Dedifferentiated amniotic fluid mesenchymal stem cell (primary cell): ENCODE results near the gene IL21R.
A peak's percentile ranks its signal among the peaks of the same experiment; 100 is the strongest.
"Not testable (repeated sequence)": the region's sequence is repeated elsewhere in the genome, so short reads cannot be mapped to it uniquely, and the experiment has no call there.

Source experiments
- DNase-seq: peaks from one replicate; pipeline ENCODE4 v3.0.0-alpha.2; 2016; ENCODE audit errors: extremely low spot score

The IL21R gene

DNA sequence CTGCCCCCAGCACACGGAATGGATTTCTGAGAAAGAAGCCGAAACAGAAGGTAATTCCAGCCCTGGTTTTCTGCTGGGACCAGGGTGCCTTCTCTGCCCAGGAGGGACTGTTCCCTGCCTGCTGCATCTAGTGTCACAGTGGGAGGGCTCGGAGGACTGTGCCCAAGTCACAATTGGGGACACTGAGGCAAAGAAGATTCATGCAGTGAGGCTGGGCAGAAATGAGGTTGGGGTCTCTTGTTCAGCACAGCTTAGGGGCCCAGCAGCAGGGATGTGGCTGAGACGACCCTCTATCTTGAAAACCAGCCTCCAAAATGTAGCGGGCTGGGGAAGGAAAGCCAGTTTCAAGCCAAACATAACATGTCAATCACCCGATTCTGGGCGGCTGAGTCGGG lies 592 bp downstream of the IL21R start:
- DNase-seq: no peak

DNA sequence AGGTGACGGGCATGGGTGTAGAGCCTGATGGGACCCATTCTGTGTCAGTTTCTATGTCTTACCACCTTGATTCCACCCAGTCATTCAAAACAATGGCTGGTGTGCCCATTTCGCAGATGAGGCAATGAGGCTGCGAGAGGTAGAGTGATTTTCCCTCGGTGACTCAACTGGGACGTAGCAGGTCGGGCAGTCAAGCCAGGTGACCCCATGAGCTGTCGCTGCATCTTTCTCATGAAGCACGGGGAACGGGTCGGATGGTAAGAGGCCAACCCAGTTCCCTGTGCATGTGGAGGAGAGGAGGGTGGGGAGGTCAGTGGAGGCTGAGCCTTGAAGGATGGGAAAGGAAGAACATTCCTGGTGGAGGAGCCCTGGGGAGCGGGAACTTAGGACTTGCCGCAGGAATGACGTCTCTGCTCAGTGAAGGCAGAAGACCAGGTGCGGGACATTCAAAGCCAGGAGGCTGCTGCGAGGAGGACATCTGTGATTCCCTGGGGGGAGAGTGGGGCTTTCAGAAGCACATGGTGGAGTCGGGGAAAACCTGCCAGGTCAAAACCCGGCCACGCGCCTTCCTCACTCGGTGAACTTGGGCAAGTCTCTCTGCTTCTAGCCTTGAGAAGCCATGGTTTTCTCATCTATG lies 1.1 kb downstream of the IL21R start:
- DNase-seq: no peak

DNA sequence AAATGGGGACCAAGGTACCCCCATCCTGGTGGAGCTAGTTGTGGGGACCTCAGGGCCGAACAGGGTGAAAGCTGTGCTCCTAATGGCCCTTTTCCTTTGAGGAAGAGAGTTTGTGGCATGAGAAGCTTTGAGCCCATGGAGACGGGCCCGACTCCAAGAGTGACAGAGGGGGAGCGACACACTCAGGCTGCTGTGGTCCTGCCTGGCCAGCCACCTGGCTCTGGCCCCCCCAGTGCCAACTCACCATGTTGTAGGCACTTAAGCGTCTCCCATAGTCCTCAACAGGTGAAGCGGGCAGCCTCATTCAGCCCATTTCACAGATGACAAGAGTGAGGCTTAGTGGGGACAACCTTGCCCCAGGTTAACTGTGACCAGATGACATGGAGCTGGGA lies 1.6 kb downstream of the IL21R start:
- DNase-seq: no peak

DNA sequence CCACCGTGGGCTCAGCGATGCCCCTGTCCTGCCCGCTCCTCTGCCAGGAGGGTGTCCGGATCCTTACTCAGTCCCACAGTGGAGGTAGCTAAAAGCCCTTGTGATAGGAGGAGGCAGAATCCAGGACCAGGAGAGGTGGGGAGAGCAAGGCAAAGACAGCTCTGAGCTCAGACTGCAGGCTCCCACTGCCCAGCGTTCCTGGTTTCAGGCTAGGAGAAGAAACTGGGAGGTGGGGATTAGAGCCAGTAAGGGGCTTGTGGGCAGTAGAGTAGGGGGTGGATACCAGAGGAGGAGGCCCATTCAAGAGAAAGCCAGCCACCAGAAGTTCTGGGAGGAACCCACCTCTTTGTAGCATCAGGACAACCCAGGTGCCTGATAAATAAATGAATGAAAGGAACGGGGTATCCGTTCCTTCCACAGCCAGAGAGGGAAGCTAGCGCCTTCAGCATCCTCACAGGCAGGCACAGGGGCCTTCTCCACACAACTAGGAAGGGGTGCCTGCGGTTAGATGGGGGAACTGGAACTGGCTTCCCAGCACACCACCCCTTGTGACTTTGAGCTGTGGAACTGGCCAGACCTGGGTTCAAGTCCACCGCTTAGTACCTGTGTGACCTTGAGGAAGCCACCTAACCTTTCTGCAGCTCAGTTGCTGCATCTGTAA lies 2.3 kb downstream of the IL21R start:
- no peak for DNase-seq

DNA sequence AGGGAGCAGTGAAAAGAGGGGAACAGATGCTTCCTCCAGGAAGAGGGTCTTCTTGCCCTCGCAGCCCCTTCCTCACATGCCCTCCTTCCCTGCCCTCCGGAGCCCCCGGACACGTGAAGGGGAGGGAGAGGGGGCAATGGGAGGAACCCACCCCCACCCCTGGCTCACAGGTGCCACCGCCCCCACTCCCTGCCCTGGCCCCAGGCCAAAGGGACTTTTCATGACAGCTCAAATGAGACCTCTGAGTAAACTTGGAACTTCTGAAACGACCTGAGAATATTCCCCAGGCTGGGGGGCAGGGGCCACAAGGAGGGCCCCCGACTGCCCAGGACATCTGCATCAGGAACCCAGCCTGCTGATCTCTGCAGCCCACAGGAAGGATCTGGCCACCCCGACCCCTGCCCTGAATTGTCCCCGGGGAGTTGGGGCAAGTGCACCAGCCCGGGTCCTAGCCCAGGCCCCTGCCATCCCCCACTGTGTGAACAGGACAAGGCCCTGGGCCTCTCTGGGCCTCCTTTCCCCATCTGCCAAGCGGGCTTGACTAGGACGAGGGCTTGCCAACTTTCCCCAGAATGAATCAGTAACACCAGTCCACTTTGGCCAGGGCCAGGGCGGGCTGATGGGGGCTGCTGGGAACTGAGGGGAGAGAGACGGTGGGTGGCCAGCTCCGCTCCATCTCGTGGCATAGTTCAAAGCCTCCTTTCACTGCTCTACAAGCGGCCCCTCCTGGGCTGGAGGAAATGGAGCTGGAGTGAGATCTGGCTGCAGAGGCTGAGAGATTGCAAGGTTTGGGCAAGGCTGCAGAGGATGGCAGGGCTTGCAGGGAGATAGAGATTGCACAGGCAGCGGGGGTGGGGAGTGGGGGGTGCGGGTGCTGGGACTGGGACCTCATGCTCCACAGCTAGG lies 3.8 kb downstream of the IL21R start:
- DNase-seq: no peak

DNA sequence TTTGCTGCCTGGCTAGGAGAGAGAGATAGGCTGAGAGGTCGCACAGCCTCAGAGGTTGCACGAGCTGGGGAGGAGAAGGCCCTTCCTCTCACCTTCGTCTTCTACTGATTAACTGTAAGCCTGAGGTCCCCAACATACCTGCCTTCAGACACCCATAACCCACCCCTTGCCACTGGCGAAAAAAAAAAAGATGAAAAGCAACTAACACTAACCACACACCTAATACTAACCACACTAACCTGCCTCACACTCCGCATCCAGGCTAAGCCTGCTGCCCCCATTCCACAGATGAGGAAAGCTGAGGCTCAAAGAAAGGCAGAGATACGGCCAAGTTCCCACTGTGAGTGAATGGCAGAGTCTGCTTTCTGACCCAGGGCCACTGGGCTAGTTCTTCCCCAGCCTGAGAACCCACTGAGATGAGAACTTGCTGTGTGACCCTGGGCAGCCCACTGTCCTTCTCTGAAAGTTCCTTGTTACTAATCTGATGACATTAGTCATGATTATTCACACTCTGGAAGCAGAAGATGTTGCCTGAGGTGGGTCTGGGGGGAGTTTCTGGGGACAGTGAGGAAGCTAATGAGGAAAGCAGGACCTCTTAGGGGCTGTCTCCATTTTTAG lies 4.6 kb downstream of the IL21R start:
- no peak for DNase-seq

DNA sequence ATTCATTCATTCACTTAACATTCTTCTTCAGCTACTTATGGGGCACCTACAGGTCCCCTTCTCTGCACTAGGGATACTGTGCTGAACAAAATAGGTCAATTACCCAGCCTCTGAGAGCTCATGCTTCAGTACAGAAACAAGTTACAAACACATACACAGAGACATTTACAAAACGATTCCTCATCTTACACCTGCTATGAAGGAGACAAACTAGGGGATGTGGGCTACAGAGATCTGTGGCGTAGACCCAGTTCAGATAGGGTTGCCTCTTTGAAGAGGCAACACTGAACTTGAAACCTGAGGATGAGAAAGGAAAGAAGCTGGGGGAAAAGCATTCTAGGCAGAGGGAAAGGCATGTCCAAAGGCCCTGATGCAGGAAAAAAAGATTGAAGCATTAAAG lies 5.2 kb downstream of the IL21R start:
- DNase-seq: no peak

DNA sequence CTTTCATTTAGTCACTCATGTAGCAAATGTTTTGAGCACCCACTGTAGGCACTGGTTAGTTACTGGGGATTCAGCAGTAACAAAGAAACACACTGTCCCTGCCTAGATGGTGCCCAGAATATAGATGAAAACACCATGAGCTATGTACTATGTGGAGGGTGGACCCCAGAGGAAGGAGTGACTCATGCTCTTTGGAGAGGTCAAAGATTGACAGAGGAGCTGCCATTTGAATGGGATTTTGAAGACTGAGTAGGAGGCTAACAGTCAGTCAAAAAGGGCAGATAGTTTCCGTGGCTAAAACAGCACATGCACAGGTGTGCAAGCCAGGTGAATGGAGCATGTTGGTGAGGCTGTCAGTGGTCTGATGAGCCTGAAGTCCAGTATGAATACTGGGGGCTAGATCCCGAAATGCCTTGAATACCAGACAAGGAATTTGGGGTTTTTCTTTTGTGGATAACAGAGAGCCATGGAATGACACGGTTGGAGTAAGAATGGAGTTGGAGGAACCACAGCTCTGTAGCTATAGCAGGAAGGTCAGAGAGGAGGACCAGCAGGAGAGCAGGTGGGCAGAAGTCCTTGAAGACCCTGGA lies 6.1 kb downstream of the IL21R start:
- DNase-seq: no peak

DNA sequence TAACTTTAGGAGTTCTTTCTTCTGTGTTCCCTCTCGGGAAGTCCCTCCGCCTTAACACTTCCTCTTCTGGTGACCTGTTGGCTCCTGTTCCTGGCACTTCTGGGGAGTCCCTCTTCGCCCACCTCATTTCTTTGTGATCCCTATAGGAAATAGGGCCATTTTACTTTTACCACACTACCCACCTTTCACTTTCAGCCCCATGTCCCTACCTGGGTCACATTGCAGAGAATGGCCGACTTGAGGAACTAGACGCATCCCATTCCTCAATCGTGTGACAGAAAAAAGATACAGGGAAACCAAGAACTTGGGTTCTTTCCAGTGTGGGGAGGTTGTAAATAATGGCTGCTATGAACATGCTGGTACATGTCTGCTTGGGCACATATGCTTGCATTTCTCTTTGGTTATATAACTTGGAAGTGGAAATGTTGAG lies 6.6 kb downstream of the IL21R start:
- no peak for DNase-seq

DNA sequence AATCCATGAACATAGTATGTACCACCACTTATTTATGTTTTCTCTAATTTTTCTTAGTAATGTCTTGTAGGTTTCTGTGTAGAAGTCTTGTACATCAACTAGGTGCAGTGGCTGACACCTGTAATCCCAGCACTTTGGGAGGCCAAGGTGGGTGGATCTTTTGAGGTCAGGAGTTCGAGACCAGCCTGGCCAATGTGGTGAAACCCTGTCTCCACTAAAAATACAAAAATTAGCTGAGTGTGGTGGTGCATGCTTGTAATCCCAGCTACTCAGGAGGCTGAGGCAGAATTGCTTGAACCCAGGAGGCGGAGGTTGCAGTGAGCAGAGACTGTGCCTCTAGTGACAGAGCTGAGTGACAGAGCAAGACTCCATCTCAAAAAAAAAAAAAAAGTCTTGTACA lies 8.0 kb downstream of the IL21R start:
- DNase-seq: not testable (repeated sequence)

DNA sequence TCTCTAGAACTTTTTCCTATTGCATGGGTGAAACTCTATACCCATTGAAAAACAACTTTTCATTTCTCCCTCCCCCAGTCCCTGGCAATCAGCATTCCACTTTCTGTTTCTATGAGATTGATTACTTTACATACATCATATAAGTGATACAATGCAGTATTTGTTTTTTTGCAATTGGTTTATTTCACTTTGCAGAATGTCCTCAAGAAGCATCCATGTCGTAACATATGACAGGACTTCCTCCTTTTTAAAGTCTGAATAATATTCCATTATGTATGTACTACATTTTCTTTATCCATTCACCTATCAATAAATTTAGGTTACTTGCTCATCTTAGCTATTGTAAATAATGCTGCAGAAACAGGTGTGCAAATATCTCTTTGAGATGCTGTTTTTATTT lies 8.8 kb downstream of the IL21R start:
- no peak for DNase-seq

DNA sequence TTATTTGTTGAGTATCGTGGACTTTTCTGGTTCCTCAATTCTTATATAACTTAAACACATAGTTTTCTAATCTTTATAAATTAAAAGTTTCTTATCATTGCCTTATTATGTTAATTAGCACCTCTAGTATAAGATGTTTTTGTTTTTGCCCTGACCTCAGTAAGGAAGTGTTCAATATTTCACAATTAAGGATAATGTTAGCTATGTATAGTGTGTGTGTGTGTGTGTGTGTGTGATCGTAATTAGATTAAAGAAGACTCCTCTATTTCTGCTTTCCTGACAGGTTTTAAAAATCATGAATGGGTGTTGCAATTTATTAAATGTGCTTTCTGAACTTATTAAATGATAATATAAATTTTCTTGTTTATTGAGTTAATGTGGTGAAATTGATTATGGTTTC lies 12.0 kb downstream of the IL21R start:
- DNase-seq: no peak

DNA sequence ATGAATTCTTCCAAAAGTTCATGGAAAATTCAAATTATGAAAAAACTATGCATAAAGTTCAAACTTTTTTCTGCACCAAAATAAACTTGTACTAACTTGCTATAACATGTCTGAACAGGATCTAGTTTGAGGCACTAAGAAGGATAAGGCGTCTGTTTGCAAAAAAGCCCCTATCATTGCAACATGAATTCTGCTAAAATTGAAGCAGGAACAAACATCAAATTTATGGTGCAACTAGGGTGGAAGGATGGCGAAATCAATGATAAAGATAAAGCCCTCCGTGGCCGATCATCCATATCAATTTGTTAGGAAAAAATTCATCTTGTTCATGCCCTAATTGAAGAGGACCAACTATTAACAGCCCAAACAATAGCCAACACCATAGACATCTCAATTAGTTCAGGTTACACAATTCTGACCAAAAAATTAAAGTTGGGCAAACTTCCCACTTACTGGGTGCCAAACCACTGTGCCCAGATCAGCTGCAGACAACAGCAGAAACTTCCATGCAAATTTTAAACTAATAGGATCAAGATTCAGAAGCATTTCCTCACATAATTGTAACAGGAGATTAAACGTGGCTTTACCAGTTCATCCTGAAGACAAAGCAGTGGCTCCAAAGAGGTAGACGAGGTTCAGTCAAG lies 12.9 kb downstream of the IL21R start:
- DNase-seq: no peak

DNA sequence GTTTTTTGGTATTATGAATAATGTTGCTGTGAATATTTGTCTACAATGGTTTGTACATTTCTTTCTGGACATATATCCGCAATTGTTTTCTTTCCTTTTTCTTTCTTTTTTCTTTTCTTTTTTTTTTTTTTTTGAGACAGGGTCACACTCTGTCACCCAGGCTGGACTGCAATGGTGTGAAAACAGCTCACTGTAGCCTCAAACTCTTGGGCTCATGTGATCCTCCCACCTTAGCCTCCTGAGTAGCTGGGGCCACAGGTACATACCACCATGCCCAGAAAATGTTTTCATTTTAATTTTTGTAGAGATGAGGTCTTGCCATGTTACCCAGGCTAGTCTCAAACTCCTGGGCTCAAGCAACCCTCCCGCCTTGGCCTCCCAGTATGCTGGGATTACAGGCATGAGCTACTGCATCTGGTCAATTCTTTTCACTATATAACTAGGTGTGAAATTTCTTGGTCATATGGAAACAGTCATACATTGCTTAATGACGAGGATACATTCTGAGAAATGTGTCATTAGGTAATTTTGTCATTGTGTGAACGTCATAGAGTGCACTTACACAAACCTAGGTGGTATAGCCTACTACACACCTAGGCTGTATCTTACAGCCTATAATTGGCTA lies 15.2 kb downstream of the IL21R start:
- no peak for DNase-seq

DNA sequence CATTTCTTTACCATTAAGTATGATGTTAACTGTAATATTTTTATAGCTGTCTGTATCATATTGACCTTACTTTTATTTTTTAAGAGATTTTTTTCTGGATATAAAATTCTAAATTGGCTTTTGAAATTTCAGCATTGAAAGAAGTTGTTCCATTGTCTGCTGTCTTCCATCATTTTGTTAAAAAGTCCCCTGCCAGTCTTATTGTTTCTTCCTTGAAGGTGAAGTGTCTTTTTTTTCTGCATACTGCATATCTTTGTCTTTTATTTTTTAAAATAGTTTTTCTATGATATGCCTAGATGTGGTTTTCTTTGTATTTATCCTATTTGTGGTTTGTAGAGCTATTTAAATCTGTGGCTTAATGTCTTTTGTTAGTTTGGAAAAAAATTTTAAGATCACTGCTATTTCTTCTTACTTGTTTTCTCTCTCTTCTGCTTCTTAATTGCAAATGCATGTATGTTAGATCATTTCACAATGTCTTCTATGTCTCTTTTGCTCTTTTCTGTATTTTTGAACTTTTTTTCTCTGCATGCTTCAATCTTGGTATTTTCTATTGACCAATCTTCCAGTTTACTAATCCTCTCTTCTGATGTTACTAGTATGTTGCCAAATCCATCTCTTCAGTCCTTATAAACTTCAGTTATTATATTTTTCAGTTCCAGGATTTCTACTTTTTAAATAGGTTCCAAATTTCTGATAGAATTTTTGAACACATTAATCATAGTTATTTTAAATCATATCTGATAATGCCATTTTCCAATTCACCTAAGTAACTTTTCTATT lies 20.2 kb downstream of the IL21R start:
- DNase-seq: no peak

DNA sequence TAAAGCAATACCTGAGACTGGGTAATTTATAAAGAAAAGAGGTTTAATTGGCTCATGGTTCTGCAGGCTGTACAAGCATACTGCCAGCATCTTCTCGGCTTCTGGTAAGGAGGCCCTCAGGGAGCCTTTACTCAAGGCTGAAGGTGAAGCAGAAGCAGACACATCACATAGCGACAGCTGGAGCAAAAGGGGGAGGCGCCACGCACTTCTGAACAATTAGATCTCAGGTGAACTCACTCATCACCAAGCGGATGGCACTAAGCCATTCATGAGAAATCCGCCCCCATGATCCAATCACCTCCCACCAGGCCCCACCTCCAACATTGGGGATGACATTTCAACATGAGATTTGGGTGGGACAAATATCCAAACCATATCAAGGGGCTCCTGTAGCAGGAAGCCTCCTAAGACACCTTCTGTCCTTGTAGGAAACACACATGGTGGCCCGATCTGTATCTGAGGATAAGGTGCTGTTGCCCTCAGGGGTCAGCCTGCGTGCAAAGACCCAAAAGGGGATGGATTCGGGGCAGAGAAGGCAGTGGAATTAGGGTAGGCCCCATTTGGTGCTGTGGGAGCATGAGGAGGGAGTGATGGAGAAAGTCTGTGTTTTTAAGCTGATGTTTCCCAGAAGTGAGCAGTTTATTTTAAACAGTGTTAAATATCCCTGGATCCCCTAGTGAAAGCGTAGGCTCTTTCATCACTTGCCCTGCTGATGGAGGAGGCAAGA lies 23.0 kb downstream of the IL21R start:
- no peak for DNase-seq

DNA sequence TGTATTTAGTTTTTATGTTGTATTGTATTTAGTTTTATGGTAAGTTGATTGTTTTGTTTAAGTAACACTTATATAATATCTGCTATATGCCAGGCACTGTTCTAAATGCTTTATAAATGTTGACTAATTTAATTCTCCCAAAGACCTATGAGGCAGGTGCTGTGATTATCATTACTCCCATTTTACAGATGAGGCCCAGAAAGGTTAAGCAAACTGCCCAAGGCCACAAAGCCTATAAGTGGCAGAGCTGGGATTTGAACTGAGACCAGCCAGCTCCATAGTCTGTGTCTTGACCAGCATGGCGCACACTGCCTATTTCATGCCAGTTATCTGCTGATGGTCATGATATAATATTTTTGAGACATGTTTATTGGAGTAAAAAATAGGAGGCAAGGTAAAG lies 24.0 kb downstream of the IL21R start:
- no peak for DNase-seq

DNA sequence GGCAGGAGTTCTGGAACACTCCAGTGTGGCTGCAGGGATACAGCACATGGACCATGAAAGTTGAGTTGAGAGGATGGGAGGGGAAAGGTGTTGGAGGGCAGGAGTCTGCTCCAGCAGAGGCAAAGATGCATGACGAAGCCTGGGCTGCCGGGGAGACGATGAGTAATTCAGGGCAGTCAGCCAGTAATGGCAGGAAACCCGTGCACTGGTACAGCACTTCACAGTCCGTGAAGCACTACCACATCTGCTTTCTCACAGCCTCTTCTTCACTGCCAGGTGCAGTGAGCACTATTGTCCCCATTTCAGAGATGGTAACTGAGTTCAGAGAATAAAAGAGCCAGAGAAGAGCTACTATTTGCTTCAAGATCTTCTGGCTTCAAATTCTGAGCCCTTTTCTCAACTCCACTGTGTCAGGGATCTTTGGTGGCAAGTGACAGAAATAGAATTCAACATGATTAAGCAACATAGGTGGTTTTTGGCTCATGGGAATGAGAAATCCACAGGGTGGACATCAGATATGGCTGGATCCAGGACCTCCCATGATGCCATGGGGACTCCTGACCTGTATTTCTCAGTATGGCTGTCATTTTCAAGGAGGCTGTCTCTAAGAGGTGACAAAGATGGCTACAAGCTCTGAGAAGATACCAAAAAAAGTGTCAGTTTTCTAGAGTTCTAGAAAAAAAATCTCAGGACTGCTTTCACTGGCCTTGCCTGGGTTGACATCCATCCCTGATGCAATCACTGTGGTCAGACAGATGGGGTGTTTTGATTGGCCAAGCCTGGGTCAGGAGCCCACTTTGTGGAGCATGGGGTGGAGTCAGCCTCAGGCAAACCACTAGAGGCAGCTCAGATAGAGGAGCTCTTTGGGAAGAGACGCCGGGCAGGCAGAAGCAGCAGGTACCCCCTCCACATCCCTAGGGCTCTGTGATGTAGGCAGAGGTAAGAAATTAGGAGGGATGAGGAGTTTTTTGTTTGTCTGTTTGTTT lies 24.7 kb downstream of the IL21R start:
- DNase-seq: peak; percentile 34
